Kidney epithelial cell (primary cell): ENCODE results near the gene RPL31. TPM values are rescaled to one million over a fixed set of nuclear protein-coding genes. Genes with fewer than 3 reads are reported as not detected.

Source experiments
- DNase-seq: peaks from one replicate; pipeline ENCODE4 v3.0.0-alpha.2; 2010; ENCODE audit warnings: low read depth
- H3K27me3 ChIP-seq: 2 replicates; pipeline ENCODE4 v1.6.0; 2011; ENCODE audit warnings: low read length; ENCODE audit not compliant: control insufficient read depth, insufficient read depth
- H3K36me3 ChIP-seq: 2 replicates; pipeline ENCODE4 v1.5.1; 2011; ENCODE audit warnings: low read length; ENCODE audit not compliant: control insufficient read depth, insufficient read depth
- H3K4me3 ChIP-seq: 2 replicates; pipeline ENCODE4 v1.5.1; 2011; ENCODE audit warnings: low read depth, mild to moderate bottlenecking, control low read depth, low read length
- total RNA-seq: library from RNA; depleted of rRNA; stranded (reverse); fragments of >200 nt; gene quantifications from 2 replicates; pipeline ENCODE4 v1.2.3, GENCODE V29; 2015
- TF ChIP-seq, protein P1 (sequence below): IDR thresholded peaks from 2 replicates; pipeline ENCODE4 v1.5.1; 2011; ENCODE audit warnings: mild to moderate bottlenecking, moderate library complexity, low read length, control low read depth, inconsistent platforms; ENCODE audit not compliant: insufficient read depth, poor library complexity, severe bottlenecking

The RPL31 gene
- total RNA-seq, 1 donor from 2014 or later: 1,472 TPM

DNA sequence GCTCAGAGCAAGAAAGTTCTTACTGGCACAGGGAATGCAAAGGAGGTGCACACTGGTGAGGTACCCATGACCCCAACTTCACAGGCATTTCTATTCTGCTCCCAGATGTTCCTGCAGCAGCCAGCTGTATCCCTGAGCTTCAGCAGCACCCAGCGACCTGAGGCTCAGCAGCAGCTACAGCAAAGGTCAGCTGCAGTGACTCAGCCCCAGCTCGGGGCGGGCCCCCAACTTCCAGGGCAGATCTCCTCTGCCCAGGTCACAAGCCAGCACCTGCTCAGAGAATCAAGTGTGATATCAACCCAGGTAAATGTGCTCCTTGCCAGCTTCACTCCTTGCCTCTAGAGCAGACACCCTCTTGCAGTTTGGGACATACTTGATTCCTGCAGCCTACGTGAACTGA is 14.1 kb upstream of the RPL31 start:
- Histone ChIP-seq H3K36me3 (peaks cover 1% of the 10 kb centered on the region), H3K27me3 (no peaks in the 10 kb centered on the region), H3K4me3 (no peak overlapping the region)
- DNase-seq: no peak
- TF ChIP-seq, protein P1, sequence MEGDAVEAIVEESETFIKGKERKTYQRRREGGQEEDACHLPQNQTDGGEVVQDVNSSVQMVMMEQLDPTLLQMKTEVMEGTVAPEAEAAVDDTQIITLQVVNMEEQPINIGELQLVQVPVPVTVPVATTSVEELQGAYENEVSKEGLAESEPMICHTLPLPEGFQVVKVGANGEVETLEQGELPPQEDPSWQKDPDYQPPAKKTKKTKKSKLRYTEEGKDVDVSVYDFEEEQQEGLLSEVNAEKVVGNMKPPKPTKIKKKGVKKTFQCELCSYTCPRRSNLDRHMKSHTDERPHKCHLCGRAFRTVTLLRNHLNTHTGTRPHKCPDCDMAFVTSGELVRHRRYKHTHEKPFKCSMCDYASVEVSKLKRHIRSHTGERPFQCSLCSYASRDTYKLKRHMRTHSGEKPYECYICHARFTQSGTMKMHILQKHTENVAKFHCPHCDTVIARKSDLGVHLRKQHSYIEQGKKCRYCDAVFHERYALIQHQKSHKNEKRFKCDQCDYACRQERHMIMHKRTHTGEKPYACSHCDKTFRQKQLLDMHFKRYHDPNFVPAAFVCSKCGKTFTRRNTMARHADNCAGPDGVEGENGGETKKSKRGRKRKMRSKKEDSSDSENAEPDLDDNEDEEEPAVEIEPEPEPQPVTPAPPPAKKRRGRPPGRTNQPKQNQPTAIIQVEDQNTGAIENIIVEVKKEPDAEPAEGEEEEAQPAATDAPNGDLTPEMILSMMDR: no peak

DNA sequence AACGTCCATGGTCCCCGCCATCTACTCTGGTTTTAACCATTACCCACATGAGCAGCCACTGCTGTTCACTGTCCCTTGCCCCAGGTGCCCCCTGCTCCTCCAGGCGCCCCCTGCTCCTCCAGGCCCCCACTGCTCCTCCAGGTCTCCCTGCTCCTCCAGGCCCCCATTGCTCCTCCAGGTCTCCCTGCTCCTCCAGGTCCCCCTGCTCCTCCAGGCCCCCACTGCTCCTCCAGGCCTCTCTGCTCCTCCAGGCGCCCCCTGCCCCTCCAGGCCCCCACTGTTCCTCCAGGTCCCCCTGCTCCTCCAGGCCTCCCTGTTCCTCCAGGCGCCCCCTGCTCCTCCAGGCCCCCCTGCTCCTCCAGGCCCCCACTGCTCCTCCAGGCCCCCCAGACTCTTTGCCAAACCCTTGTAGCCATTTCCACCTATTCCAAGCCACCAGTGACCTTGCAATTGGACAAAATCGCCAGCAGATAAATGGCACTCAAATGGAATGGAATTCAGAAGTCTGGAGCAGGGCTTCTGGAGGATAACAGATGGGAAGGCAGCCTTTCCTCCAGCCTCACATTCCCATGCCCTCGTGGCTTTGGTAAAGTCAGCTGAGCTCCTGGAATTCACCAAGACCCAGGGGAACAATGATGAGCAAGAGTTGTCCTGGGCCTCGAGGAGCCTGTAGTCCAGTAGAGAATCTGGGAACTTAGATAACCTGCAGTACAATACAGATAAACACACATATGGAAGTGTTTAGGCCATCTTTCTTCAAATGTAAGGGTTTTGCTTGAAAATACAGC is 13.3 kb upstream of the RPL31 start:
- Histone ChIP-seq H3K27me3 (no peaks in the 10 kb centered on the region), H3K36me3 (peaks cover 1% of the 10 kb centered on the region), H3K4me3 (no peak overlapping the region)
- DNase-seq: no peak
- TF ChIP-seq, protein P1: no peak

DNA sequence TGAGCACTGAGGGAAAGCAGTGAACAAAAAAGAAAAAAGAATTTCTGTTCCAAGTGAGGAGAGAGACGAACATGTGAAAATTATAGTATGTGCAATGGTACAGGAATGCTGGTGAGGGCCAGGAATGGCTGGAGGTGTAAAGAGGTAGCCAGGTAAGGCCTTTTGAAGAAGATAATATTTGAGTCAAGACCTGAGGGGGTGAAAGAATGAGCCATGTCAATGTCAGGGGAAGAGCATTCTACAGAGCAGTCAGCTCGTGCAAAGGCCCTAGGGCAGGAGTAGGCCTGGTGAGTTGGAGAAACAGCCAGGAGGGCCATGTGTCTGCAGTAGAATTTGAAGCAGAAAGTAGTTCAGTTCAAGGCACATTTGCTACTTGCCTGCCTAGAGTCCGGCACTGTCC is 12.4 kb upstream of the RPL31 start:
- Histone ChIP-seq H3K36me3 (peaks cover 1% of the 10 kb centered on the region), H3K4me3 (no peak overlapping the region), H3K27me3 (no peaks in the 10 kb centered on the region)
- TF ChIP-seq, protein P1: no peak
- DNase-seq: no peak

DNA sequence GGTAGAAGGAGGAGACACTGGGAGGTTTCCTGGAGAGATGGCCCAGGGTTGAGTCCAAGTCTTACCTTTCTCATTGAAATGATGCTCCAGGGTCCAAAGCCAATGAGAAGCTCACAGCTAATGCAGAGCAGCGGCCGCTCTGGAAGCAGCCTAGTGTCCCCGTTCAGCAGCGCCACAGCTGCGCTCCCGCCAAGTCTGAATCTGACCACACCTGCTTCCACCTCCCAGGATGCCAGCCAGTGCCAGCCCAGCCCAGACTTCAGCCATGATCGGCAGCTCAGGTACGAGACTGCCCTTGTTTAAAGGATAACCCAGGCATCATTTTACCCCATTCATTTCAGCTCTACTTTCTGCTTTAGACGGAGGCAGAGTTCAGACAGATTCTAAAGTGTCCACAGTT is 11.9 kb upstream of the RPL31 start:
- DNase-seq: no peak
- TF ChIP-seq, protein P1: no peak
- Histone ChIP-seq H3K4me3 (no peak overlapping the region), H3K36me3 (peaks cover 1% of the 10 kb centered on the region), H3K27me3 (no peaks in the 10 kb centered on the region)

DNA sequence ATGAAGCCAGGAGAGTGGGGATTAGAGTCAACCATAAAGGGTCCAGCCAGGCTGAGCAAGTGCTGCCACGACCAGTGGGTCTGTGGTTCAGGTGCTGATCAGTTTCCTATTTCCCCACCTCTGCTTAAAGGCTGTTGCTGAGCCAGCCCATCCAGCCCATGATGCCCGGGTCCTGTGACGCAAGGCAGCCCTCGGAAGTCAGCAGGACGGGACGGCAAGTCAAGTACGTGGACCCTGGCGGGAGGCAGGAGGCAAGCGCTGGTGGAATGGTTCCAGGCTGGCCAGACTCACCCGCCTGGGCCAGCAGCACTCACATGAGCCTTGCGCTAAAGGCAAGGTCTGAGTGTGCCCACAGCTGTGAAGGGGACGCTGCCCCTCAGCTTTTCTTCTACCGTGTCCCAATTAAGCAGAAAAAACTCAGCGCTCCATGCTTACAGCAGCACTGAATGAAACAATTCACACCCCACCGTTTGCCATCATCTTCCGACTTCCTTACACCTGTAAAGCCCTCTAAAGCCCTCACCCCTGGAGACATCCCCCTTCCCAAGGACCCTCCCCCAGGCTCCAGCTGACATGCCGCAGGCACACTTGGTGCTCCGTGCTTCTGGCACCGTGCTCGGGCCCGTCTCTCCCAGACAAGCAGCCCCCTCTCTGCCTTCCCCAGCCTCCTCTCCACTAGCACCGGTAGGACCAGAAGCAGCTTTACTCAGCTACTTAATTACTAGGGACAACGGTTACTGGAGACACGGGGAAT is 11.3 kb upstream of the RPL31 start:
- no peaks in the 10 kb centered on the region for H3K27me3 ChIP-seq
- no peak for DNase-seq
- TF ChIP-seq, protein P1: no peak
- H3K4me3 ChIP-seq: no peak overlapping the region
- peaks cover 1% of the 10 kb centered on the region for H3K36me3 ChIP-seq
